Tibial nerve (tissue), 4 donors: Measurements from ENCODE around the gene FAM124B. TPM values are rescaled to one million over a fixed set of nuclear protein-coding genes. Genes with fewer than 3 reads are reported as not detected.

Source experiments
- DNase-seq, 2 donors: peaks; one replicate each; pipeline ENCODE4 v3.0.0-alpha.2; 2019; ENCODE audit warnings: low spot score in 2 of 2
- H3K27ac ChIP-seq, 4 donors: fragments of 200-600 bp; sonication (generic) in 3 of 4; one replicate each; pipeline ENCODE4 v1.5.1; 2017 to 2019; ENCODE audit warnings: mild to moderate bottlenecking in 1 of 4
- H3K27me3 ChIP-seq, 2 donors: fragments of 200-600 bp; sonication (generic) in 1 of 2; one replicate each; pipeline versions ENCODE4 v1.5.1 to v1.6.0; 2017 to 2019
- H3K36me3 ChIP-seq, 3 donors: fragments of 200-600 bp; sonication (generic); one replicate each; pipeline ENCODE4 v1.5.1; 2018 to 2019
- H3K4me1 ChIP-seq, 4 donors: fragments of 200-600 bp; sonication (generic) in 3 of 4; one replicate each; pipeline ENCODE4 v1.5.1; 2017 to 2019
- H3K4me3 ChIP-seq, 4 donors: fragments of 200-600 bp; sonication (generic) in 3 of 4; one replicate each; pipeline ENCODE4 v1.5.1; 2017 to 2019; ENCODE audit warnings: mild to moderate bottlenecking in 1 of 4, moderate library complexity in 1 of 4
- H3K9me3 ChIP-seq, 4 donors: fragments of 200-600 bp; sonication (generic) in 3 of 4; one replicate each; pipeline ENCODE4 v1.5.1; 2017 to 2019
- EP300 ChIP-seq, 2 donors: sonication (generic); formaldehyde crosslinking; IDR thresholded peaks; one replicate each; pipeline ENCODE4 v1.6.1; 2017; ENCODE audit warnings: antibody characterized with exemption in 2 of 2, mild to moderate bottlenecking in 1 of 2
- POLR2A ChIP-seq, 2 donors: fragments of 450-650 bp; IDR thresholded peaks; one replicate each; pipeline ENCODE4 v1.6.1; 2017; ENCODE audit warnings: antibody characterized with exemption in 2 of 2, mild to moderate bottlenecking in 2 of 2, moderate library complexity in 2 of 2
- WGBS, 2 donors: methylation state at CpG; one replicate each; pipeline ENCODE4 v1.1.5; 2018; 5-methylcytosine and 5-hydroxymethylcytosine counted together
- total RNA-seq, 4 donors: library from RNA; depleted of rRNA; stranded (reverse); fragments of >200 nt; gene quantifications; one replicate each; pipeline ENCODE4 v1.1.0, GENCODE V29; 2016
- TF ChIP-seq, protein P1 (sequence below), 5 experiments: fragments of 200-600 bp in 3 of 5; fragments of 450-650 bp in 2 of 5; sonication (generic) in 3 of 5; IDR thresholded peaks; one replicate each; pipeline ENCODE4 v1.5.1; 2016 to 2019; ENCODE audit warnings: antibody characterized with exemption in 5 of 5, mild to moderate bottlenecking in 3 of 5, moderate library complexity in 2 of 5

The FAM124B gene
- total RNA-seq, 4 donors from 2014 or later, result 0.84 to 12.3 (median 5.9) TPM

DNA sequence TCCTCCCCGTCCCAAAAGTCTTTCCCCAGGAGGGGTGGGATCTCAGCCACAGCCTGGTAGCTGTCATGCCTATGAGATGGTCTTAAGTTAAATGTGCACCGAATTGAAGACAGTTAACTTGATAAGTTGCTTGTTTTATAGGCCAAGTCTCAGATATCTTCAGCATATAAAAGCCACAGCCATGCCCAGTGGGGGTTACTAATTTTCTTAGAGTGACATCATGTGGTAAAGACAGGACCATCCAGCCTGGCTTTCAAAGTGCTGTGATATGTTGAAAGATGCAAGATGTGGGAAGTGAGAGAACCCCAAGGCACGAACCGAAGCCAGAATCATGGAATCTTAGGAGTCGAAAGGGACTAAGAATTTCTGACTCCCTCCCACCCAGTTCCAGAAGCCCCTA is 42.1 kb upstream of the FAM124B start:
- Histone ChIP-seq H3K4me3 (no peak overlapping the region), H3K9me3 (no peaks in the 10 kb centered on the region), H3K36me3 (no peaks in the 10 kb centered on the region), H3K4me1 (peaks cover 0 to 10% (median 0%) of the 10 kb centered on the region in 4 donors), H3K27me3 (peaks cover 0 to 8% of the 10 kb centered on the region in 2 donors), H3K27ac (no peak overlapping the region)
- TF ChIP-seq EP300 (IDR thresholded peaks at IDR 0.05), result no peak
- TF ChIP-seq POLR2A (IDR thresholded peaks at IDR 0.05), result no peak
- TF ChIP-seq, protein P1, sequence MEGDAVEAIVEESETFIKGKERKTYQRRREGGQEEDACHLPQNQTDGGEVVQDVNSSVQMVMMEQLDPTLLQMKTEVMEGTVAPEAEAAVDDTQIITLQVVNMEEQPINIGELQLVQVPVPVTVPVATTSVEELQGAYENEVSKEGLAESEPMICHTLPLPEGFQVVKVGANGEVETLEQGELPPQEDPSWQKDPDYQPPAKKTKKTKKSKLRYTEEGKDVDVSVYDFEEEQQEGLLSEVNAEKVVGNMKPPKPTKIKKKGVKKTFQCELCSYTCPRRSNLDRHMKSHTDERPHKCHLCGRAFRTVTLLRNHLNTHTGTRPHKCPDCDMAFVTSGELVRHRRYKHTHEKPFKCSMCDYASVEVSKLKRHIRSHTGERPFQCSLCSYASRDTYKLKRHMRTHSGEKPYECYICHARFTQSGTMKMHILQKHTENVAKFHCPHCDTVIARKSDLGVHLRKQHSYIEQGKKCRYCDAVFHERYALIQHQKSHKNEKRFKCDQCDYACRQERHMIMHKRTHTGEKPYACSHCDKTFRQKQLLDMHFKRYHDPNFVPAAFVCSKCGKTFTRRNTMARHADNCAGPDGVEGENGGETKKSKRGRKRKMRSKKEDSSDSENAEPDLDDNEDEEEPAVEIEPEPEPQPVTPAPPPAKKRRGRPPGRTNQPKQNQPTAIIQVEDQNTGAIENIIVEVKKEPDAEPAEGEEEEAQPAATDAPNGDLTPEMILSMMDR (IDR thresholded peaks at IDR 0.05), result no peak
- no peak for DNase-seq
- 75 to 83% methylated on average over 5 of the region's 5 CpGs for WGBS, 2 donors

GRCh38 chr2:224442071-224442967 is 40.4 kb upstream of the FAM124B start:
- DNase-seq, result no peak
- TF ChIP-seq, protein P1 (IDR thresholded peaks at IDR 0.05), result no peak
- TF ChIP-seq EP300 (IDR thresholded peaks at IDR 0.05) (no peak), POLR2A (IDR thresholded peaks at IDR 0.05) (no peak)
- 2 to 5% methylated on average over 33 to 52 of the region's 82 CpGs for WGBS, 2 donors
- H3K27ac ChIP-seq, result peak overlapping the region in 1 of 4 donors; percentile 44
- H3K36me3 ChIP-seq, result no peaks in the 10 kb centered on the region
- H3K4me3 ChIP-seq, result peak overlapping the region; percentile 32 to 60 (median 42)
- peaks cover 0 to 10% (median 0%) of the 10 kb centered on the region in 4 donors for H3K4me1 ChIP-seq
- H3K27me3 ChIP-seq, result peaks cover 0 to 8% of the 10 kb centered on the region in 2 donors
- H3K9me3 ChIP-seq, result no peaks in the 10 kb centered on the region

GRCh38 chr2:224440988-224441387 is 39.1 kb upstream of the FAM124B start:
- no peaks in the 10 kb centered on the region for H3K36me3 ChIP-seq
- peaks cover 0 to 10% (median 0%) of the 10 kb centered on the region in 4 donors for H3K4me1 ChIP-seq
- no peaks in the 10 kb centered on the region for H3K9me3 ChIP-seq
- no peak overlapping the region for H3K27ac ChIP-seq
- H3K27me3 ChIP-seq, result peaks cover 0 to 8% of the 10 kb centered on the region in 2 donors
- 68 to 73% methylated on average over 5 of the region's 5 CpGs for WGBS, 2 donors
- TF ChIP-seq, protein P1 (IDR thresholded peaks at IDR 0.05), result no peak
- no peak for TF ChIP-seq POLR2A (IDR thresholded peaks at IDR 0.05)
- no peak for TF ChIP-seq EP300 (IDR thresholded peaks at IDR 0.05)
- H3K4me3 ChIP-seq, result no peak overlapping the region
- no peak for DNase-seq

DNA sequence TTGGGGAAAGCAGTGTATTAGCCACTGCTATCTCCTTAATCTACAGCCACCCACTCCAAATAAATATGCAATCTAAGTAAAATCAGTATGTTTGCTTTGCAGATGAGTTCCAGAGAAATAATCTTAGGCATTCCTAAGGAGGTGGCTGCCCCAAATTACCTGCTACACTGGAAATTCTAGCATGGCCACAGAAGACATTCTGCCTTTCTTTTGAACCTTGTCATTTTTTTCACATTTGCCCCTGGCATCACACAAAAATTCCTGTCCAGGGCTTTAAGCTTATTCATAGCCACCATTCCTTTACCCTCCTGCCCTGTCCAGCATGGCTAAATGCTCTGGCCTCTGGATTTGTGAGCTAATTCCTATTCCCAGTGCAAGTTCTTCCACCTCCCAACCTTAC is 36.8 kb upstream of the FAM124B start:
- Histone ChIP-seq H3K4me1 (peaks cover 0 to 10% (median 0%) of the 10 kb centered on the region in 4 donors), H3K27me3 (peaks cover 0 to 8% of the 10 kb centered on the region in 2 donors), H3K36me3 (no peaks in the 10 kb centered on the region), H3K4me3 (no peak overlapping the region), H3K9me3 (no peaks in the 10 kb centered on the region), H3K27ac (no peak overlapping the region)
- DNase-seq, result no peak
- TF ChIP-seq, protein P1 (IDR thresholded peaks at IDR 0.05), result no peak
- TF ChIP-seq EP300 (IDR thresholded peaks at IDR 0.05) (no peak), POLR2A (IDR thresholded peaks at IDR 0.05) (no peak)

DNA sequence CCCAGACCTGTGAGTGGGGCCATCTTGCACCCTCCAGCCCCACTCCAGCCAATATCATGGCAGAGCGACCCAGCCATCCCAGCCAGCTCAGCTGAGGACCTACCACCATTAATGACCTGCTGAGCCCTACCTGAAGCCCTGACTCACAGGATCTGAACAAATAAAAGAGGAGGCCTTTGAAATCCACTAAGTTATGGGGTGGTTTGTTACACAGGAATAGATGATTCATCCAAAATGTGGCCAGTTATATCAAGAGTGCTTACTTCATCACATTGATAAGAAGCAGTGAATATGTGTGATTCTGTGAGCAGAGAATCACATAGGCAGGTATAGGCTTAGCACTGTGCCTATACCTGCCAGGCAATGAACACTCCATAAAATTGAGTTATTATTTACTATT is 34.7 kb upstream of the FAM124B start:
- no peaks in the 10 kb centered on the region for H3K4me1 ChIP-seq
- WGBS, 2 donors, result 92 to 100% methylated on average over 1 of the region's 1 CpG
- no peak overlapping the region for H3K27ac ChIP-seq

More for the DNA sequence above, 34.7 kb upstream of the FAM124B start:
- no peak for DNase-seq
- no peaks in the 10 kb centered on the region for H3K36me3 ChIP-seq
- no peaks in the 10 kb centered on the region for H3K27me3 ChIP-seq
- no peak overlapping the region for H3K4me3 ChIP-seq
- TF ChIP-seq, protein P1 (IDR thresholded peaks at IDR 0.05), result no peak
- no peak for TF ChIP-seq EP300 (IDR thresholded peaks at IDR 0.05)
- no peak for TF ChIP-seq POLR2A (IDR thresholded peaks at IDR 0.05)
- H3K9me3 ChIP-seq, result no peaks in the 10 kb centered on the region
